Large intestine (tissue), 3 donors: ENCODE results near the gene TMEM202. TPM values are rescaled to one million over a fixed set of nuclear protein-coding genes. Genes with fewer than 3 reads are reported as not detected.
"Not testable (repeated sequence)": the region's sequence is repeated elsewhere in the genome, so short reads cannot be mapped to it uniquely, and the experiment has no call there.

Source experiments
- DNase-seq, 2 donors: peaks; one replicate each; pipeline versions ENCODE4 v3.0.0 to v3.0.0-alpha.2; 2013
- H3K27ac ChIP-seq: one replicate; pipeline ENCODE4 v1.5.1; 2013; ENCODE audit warnings: low read length
- H3K27me3 ChIP-seq: 2 replicates; pipeline ENCODE4 v1.6.1; 2013; ENCODE audit warnings: low read length; ENCODE audit not compliant: control insufficient read depth, insufficient read depth
- H3K36me3 ChIP-seq: 2 replicates; pipeline ENCODE4 v1.6.1; 2013; ENCODE audit warnings: low read length; ENCODE audit not compliant: control insufficient read depth, insufficient read depth
- H3K4me1 ChIP-seq: one replicate; pipeline ENCODE4 v1.6.1; 2013; ENCODE audit warnings: low read length; ENCODE audit not compliant: control insufficient read depth, insufficient read depth
- H3K4me3 ChIP-seq: one replicate; pipeline ENCODE4 v1.5.1; 2013; ENCODE audit warnings: low read length
- H3K9me3 ChIP-seq: one replicate; pipeline ENCODE4 v1.6.1; 2013; ENCODE audit warnings: mild to moderate bottlenecking, low read depth, low read length, moderate library complexity; ENCODE audit not compliant: control insufficient read depth
- WGBS: methylation state at CpG from one replicate; pipeline ENCODE4 v1.1.5; 2013; ENCODE audit warnings: low lambda C conversion rate; ENCODE audit not compliant: insufficient coverage; 5-methylcytosine and 5-hydroxymethylcytosine counted together
- polyA plus RNA-seq: library from polyadenylated mRNA; unstranded; fragments of 120-200 nt; gene quantifications from one replicate; pipeline ENCODE4 v1.2.1, GENCODE V29; 2013

Gene TMEM202
- polyA plus RNA-seq, 1 donor = not detected

DNA sequence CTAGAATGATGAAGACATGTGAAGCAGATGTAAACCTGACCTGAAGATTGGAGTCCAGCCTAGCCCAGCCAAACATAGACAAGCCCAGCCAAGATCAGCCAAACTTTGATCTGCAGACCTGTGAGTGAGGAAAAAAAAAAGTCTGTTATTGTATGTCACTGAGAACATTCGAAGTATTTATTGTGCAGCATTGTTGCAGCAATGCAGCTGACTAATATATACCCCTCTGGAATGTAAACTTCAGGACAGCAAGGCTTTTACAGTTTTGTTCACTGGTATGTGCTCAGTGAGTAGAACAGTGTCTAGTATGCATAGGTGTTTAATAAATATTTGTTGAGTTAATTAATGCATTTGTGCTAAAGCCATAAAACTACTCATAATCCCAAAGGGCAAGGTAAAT, 23.4 kb downstream of the TMEM202 start:
- Histone ChIP-seq H3K4me1 (no peaks in the 10 kb centered on the region), H3K9me3 (no peaks in the 10 kb centered on the region), H3K27me3 (peaks cover 7% of the 10 kb centered on the region), H3K36me3 (no peaks in the 10 kb centered on the region), H3K4me3 (no peak overlapping the region), H3K27ac (no peak overlapping the region)
- no CpG with 5 or more reads among the region's 1 CpG for WGBS
- DNase-seq = no peak

DNA sequence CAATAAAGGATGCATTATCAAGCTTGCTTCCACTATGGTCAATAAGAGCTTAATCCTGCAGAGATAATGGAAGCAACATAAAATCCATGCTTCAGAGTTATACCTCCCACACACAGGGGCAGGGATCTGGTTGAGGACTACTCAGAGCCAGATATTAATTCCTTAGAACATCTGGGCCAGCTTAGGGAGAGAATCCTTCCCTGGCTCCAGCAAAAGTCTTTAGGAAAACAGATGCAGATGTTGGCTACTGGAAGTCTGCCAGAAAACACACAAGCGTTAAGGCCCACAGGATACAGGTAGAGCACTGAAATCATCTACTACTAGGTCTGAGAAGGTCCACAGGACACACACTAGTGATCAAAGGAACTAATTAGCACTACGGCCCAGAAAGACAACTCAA, 25.2 kb downstream of the TMEM202 start:
- Histone ChIP-seq H3K4me3 (no peak overlapping the region), H3K4me1 (no peaks in the 10 kb centered on the region), H3K27me3 (peaks cover 7% of the 10 kb centered on the region), H3K36me3 (no peaks in the 10 kb centered on the region), H3K27ac (no peak overlapping the region), H3K9me3 (no peaks in the 10 kb centered on the region)
- no peak for DNase-seq
- no CpG with 5 or more reads among the region's 2 CpGs for whole genome bisulfite sequencing

DNA sequence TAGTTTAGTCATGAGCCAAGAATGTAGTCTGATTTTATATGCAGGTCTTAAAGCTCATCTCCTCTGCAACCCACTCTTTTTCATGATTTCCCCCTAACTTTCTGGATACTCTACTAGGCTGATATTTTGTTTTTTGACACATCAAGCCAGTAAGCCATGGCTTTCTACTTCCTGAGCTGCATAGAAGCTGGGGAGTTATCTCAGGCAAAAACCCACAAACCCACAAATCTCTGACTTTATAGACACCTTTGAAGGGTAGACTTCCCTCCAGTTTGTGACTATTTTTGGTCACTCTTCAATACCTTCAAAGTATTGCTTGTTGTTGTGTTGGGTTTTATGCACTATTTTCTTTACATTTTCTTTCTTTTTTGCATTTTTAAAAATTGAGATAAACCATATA, 28.6 kb downstream of the TMEM202 start:
- Histone ChIP-seq H3K9me3 (no peaks in the 10 kb centered on the region), H3K36me3 (no peaks in the 10 kb centered on the region), H3K27ac (no peak overlapping the region), H3K4me3 (no peak overlapping the region), H3K4me1 (no peaks in the 10 kb centered on the region), H3K27me3 (peaks cover 2% of the 10 kb centered on the region)
- DNase-seq = no peak

DNA sequence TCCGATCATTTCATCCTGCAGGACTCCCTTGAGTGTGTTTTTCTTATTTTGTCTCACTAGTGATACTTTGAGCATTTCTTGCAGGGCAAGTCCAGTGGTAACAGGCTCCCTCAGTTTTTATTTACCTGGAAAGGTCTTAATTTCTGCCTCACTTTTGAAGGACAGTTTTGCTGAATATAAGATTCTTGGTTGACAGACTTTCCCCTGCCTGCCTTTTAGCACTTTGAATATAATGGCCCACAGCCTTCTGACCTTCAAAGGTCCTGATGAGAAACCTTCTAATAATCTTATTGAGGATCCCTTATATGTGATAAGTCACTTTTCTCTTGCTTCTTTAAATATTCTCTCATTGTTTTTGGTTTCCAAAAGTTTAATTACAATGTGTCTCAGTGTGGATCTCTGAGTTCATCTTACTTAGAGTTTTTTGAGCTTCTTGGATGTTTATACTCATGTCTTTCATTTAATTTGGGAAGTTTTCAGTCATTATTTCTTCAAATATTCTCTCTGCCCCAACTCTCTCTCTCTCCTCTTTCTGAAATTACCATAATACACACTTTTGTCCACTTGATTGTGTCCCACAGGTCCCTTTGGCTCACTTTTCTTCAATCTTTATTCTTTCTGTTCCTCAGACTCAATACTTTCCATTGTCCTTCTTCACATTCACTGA, 39.7 kb downstream of the TMEM202 start:
- Histone ChIP-seq H3K36me3 (no peaks in the 10 kb centered on the region), H3K27me3 (no peaks in the 10 kb centered on the region), H3K4me1 (no peaks in the 10 kb centered on the region), H3K4me3 (no peak overlapping the region), H3K9me3 (peaks cover 14% of the 10 kb centered on the region), H3K27ac (no peak overlapping the region)
- no peak for DNase-seq
- 100% methylated on average over 1 of the region's 1 CpG for WGBS

DNA sequence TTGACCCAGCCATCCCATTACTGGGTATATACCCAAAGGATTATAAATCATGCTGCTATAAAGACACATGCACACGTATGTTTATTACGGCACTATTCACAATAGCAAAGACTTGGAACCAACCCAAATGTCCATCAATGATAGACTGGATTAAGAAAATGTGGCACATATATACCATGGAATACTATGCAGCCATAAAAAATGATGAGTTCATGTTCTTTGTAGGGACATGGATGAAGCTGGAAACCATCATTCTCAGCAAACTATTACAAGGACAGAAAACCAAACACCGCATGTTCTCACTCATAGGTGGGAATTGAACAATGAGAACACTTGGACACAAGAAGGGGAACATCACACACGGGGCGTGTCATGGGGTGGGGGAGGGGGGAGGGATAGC, 44.7 kb downstream of the TMEM202 start:
- DNase-seq, H3K4me1 ChIP-seq, H3K27ac ChIP-seq, H3K36me3 ChIP-seq, H3K4me3 ChIP-seq, H3K27me3 ChIP-seq, H3K9me3 ChIP-seq: not testable (repeated sequence)
- no CpG with 5 or more reads among the region's 5 CpGs for WGBS

DNA sequence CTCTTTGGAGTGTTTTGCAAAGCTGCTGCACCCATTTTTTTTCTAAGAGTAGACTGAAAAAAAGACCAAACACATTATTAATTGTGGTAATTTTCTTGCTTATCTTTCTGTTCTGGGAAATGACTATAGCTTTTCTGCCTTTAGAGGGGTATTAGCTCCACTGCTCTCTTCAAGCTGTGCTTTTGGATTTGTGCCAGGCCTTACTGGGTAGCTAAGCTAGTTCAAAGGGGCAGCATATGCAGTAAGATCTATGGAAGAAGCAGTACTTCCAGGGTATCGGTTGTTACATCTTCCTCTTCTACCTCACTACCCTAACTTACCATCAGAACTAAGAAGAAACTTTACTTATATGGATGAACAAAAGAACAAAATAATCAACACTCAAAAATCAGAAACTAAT, 47.3 kb downstream of the TMEM202 start:
- H3K27ac ChIP-seq = no peak overlapping the region
- WGBS = no CpG with 5 or more reads among the region's 1 CpG
- no peaks in the 10 kb centered on the region for H3K9me3 ChIP-seq
- H3K27me3 ChIP-seq = no peaks in the 10 kb centered on the region
- DNase-seq = no peak
- H3K36me3 ChIP-seq = no peaks in the 10 kb centered on the region
- no peak overlapping the region for H3K4me3 ChIP-seq
- H3K4me1 ChIP-seq = no peaks in the 10 kb centered on the region

DNA sequence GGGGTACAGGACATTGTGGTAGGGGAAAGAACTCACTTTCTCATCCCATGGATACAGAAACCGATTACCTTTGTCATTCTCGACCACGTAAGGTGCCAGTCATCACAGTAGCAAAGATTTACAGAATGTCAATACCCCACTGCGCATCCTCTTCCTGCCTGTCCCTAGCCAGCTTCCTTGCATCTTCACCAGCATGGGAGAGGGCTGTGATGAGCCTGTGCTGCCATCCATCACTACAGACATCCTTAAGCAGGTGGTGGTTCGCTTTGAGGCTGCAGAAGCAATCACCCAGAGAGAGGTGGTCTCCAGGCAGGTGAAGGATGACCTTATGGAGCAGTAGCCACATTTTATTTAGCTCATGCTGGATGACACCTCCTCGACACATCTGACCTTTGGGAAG, 52.7 kb downstream of the TMEM202 start:
- H3K27ac ChIP-seq = no peak overlapping the region
- no peak for DNase-seq
- no CpG with 5 or more reads among the region's 6 CpGs for WGBS
- no peaks in the 10 kb centered on the region for H3K27me3 ChIP-seq
- H3K9me3 ChIP-seq = no peaks in the 10 kb centered on the region
- no peaks in the 10 kb centered on the region for H3K36me3 ChIP-seq
- H3K4me3 ChIP-seq = no peak overlapping the region
- no peaks in the 10 kb centered on the region for H3K4me1 ChIP-seq

DNA sequence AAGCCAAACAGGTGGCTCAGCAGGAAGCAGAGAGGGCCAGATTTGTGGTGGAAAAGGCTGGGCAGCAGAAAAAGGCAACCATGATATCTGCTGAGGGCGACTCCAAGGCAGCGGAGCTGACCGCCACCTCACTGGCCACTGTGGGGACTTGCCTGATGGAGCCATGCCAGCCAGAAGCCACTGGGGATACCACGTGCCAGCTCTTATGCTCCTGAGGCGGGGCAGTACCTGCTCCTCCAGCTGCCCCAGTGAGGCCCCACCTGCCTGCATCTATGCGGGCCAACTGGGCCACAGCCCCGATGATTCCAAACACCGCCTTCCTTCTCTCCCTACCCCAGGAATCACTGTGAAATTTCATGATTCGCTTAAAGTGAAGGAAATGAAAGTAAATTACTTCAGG, 53.1 kb downstream of the TMEM202 start:
- H3K27me3 ChIP-seq = no peaks in the 10 kb centered on the region
- WGBS = no CpG with 5 or more reads among the region's 9 CpGs
- H3K9me3 ChIP-seq = no peaks in the 10 kb centered on the region
- H3K4me3 ChIP-seq = no peak overlapping the region
- H3K4me1 ChIP-seq = no peaks in the 10 kb centered on the region
- no peaks in the 10 kb centered on the region for H3K36me3 ChIP-seq
- H3K27ac ChIP-seq = no peak overlapping the region
- no peak for DNase-seq

DNA sequence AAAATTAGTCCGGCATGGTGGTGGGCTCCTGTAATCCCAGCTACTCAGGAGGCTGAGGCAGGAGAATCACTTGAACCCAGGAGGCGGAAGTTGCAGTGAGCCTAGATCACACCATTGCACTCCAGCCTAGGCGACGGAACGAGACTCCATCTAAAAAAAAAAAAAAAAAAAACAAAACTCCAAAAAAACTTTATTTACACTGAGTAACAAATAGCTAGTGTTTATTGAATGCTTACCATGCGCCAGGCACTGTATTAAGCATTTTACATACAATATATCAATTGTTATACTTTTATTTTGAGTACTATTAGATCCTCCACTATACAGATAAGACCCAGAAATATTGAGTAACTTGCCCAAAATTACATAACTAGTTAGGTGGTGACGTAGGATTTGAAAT, 58.6 kb downstream of the TMEM202 start:
- no CpG with 5 or more reads among the region's 7 CpGs for WGBS
- Histone ChIP-seq H3K9me3 (no peaks in the 10 kb centered on the region), H3K27me3 (no peaks in the 10 kb centered on the region), H3K4me3 (no peak overlapping the region), H3K36me3 (no peaks in the 10 kb centered on the region), H3K4me1 (no peaks in the 10 kb centered on the region), H3K27ac (no peak overlapping the region)
- no peak for DNase-seq
